ENCODE measurements around the gene NAPSA. TPM values are rescaled to one million over a fixed set of nuclear protein-coding genes. Genes with fewer than 3 reads are reported as not detected.

NAPSA gene
- total and polyA plus RNA-seq, 2 of the 8 experiments (the other 6 are each of a cell fraction or from before 2014, with no cell fraction given), result 0.71 to 0.73 TPM

GRCh38 chr19:50323782-50324133 is 41.7 kb downstream of the NAPSA start:
- H3K14ac ChIP-seq (ENCODE audit: insufficient read length), result no peak overlapping the region
- 86% methylated on average over 12 of the region's 12 CpGs; no CpG with 5 or more reads in 1 of the 2 experiments for WGBS, 2 experiments (ENCODE audit: extremely low coverage in 1 of 2, insufficient coverage in 1 of 2, insufficient read length in 1 of 2, insufficient replicate concordance in 2 of 2, low coverage in 1 of 2, low lambda C conversion rate in 2 of 2, missing lambda C conversion rate in 1 of 2)
- H3K18ac ChIP-seq (ENCODE audit: extremely low read depth, low read length), result no peak overlapping the region
- H3K79me2 ChIP-seq (ENCODE audit: control insufficient read depth in 1 of 2, insufficient read depth in 2 of 2, low read length in 2 of 2), result peaks cover 0 to 4% of the 10 kb centered on the region in 2 experiments; a peak in 1 of 4 replicates
- H3K56ac ChIP-seq (replicated peaks; ENCODE audit: insufficient read length, low read depth, low read length), result no peak overlapping the region
- no peak overlapping the region for H2AK5ac ChIP-seq (ENCODE audit: low read depth, low read length)
- no peak overlapping the region for H2BK12ac ChIP-seq (ENCODE audit: low read depth, low read length)
- H4K20me1 ChIP-seq (replicated peaks in 1 of 2; ENCODE audit: control insufficient read depth in 1 of 2, insufficient read depth in 2 of 2, low read length in 2 of 2), result peaks cover 22 to 24% of the 10 kb centered on the region in 2 experiments
- DNase-seq (ENCODE audit: low read depth in 1 of 2, low spot score in 2 of 2), result no peak
- H2BK15ac ChIP-seq (ENCODE audit: low read length), result no peak overlapping the region
- CTCF ChIA-PET (ENCODE audit: partially characterized antibody), result interaction anchor here (1.2 kb wide), 1 partner anchor 65 kb away, joined by 3 read pairs; no protein-coding TSS in a partner anchor
- FAIRE-seq, result no peak
- no peak overlapping the region for H2BK5ac ChIP-seq (ENCODE audit: low read depth, low read length)
- H3K36me3 ChIP-seq (ENCODE audit: control insufficient read depth in 2 of 4, insufficient read depth in 4 of 4, low read length in 3 of 4), result peaks cover 3 to 10% (median 5%) of the 10 kb centered on the region in 4 experiments; a peak in 5 of 8 replicates
- POLR2A ChIA-PET (ENCODE audit: partially characterized antibody), result interaction anchor here (3.9 kb wide), 1 partner anchor 9 kb away, joined by 46 read pairs; no protein-coding TSS in a partner anchor
- no peak overlapping the region for H3K4me2 ChIP-seq (ENCODE audit: insufficient read depth in 1 of 2, low read depth in 2 of 2, low read length in 2 of 2)
- no peak overlapping the region for H4K91ac ChIP-seq (replicated peaks; ENCODE audit: insufficient read length, low read length)
- no peak overlapping the region for H3K9ac ChIP-seq (replicated peaks in 1 of 4; ENCODE audit: extremely low read depth in 1 of 4, low read depth in 3 of 4, low read length in 3 of 4)
- H2AFZ ChIP-seq (ENCODE audit: low read length), result no peak overlapping the region
- H3K23me2 ChIP-seq (ENCODE audit: low read depth, low read length), result peaks cover 15% of the 10 kb centered on the region; the same call in 1 of the 2 replicates
- H3K4me1 ChIP-seq (replicated peaks in 1 of 4; ENCODE audit: control insufficient read depth in 3 of 4, insufficient read depth in 4 of 4, low read length in 3 of 4), result peaks cover 0 to 18% (median 9%) of the 10 kb centered on the region in 4 experiments; a peak in 6 of 7 replicates
- H3K27me3 ChIP-seq (replicated peaks in 1 of 4; ENCODE audit: control insufficient read depth in 3 of 4, extremely low read depth in 1 of 4, insufficient read depth in 3 of 4, low read length in 3 of 4), result peaks cover 5 to 15% (median 12%) of the 10 kb centered on the region in 4 experiments; a peak in 6 of 7 replicates
- H3K79me1 ChIP-seq (ENCODE audit: low read depth, low read length), result peaks cover 6% of the 10 kb centered on the region; the same call in 1 of the 2 replicates
- H4K8ac ChIP-seq (ENCODE audit: extremely low read depth, insufficient read depth, low read length), result no peak overlapping the region
- no peak overlapping the region for H4K5ac ChIP-seq (ENCODE audit: insufficient read length, low read depth, low read length)
- H2BK20ac ChIP-seq (ENCODE audit: low read length), result no peak overlapping the region
- no peaks in the 10 kb centered on the region for H3K9me3 ChIP-seq (ENCODE audit: insufficient read depth in 2 of 2, low read depth in 1 of 2, low read length in 1 of 2)
- H3K27ac ChIP-seq (ENCODE audit: low read depth, low read length), result no peak overlapping the region
- H2BK120ac ChIP-seq (replicated peaks; ENCODE audit: low read depth, low read length), result no peak overlapping the region
- H3K23ac ChIP-seq (ENCODE audit: insufficient read length), result no peak overlapping the region
- H3K4me3 ChIP-seq (ENCODE audit: extremely low read depth in 1 of 4, insufficient read depth in 2 of 4, low read depth in 3 of 4, low read length in 4 of 4), result no peak overlapping the region
- H3K4ac ChIP-seq (replicated peaks; ENCODE audit: insufficient read length, low read depth, low read length), result no peak overlapping the region
- no peak for TF ChIP-seq JUN (IDR thresholded peaks at IDR 0.05; ENCODE audit: low read depth, low read length)
- TF ChIP-seq CHD1 (IDR thresholded peaks at IDR 0.05; ENCODE audit: low read depth, low read length), result no peak

Measured in H1 (cell line).